ENCODE measurements around the gene FBXL15.

- TF ChIP-seq POLR2A (IDR thresholded peaks at IDR 0.05) = no peak
- TF ChIP-seq CTCF (IDR thresholded peaks at IDR 0.05) = no peak
Measured at GRCh38 chr10:102424145-102424544, 3.5 kb downstream of the FBXL15 start.
